ENCODE data around the gene SCGB1C1.

SCGB1C1 gene

GRCh38 chr11:207863-208180 is 14.9 kb downstream of the SCGB1C1 start:
- no peaks in the 10 kb centered on the region for H3K36me3 ChIP-seq (ENCODE audit: low read length)
- TF ChIP-seq EZH2phosphoT487 (conservative IDR thresholded peaks at IDR 0.05; ENCODE audit: low read length) (no peak), CTCF (IDR thresholded peaks at IDR 0.05; ENCODE audit: insufficient read depth, low read length, poor library complexity, severe bottlenecking) (no peak)
- no peaks in the 10 kb centered on the region for H3K9me2 ChIP-seq (replicated peaks; ENCODE audit: insufficient read depth, low read length)
- no peaks in the 10 kb centered on the region; the same call in 1 of the 2 replicates for H4K20me1 ChIP-seq (ENCODE audit: low read depth, low read length)
- no peaks in the 10 kb centered on the region for H3K9me3 ChIP-seq (ENCODE audit: insufficient read depth, low read length)
- peak overlapping the region; percentile 80 for H3K9ac ChIP-seq (ENCODE audit: low read length)
- no peaks in the 10 kb centered on the region for H3K27me3 ChIP-seq (ENCODE audit: low read length)
- H3K27ac ChIP-seq (ENCODE audit: low read depth, low read length) = peak overlapping the region; percentile 94
- peak overlapping the region; percentile 74 for H3K4me3 ChIP-seq (ENCODE audit: insufficient read depth, low read length, poor library complexity, severe bottlenecking)
- peaks cover 30% of the 10 kb centered on the region for H3K79me2 ChIP-seq (ENCODE audit: insufficient read depth, low read length)
- H3K4me2 ChIP-seq (ENCODE audit: low read depth, low read length, poor library complexity, severe bottlenecking) = peak overlapping the region; percentile 69
- peaks cover 9% of the 10 kb centered on the region for H3F3A ChIP-seq (ENCODE audit: insufficient read depth)
- H2AFZ ChIP-seq (ENCODE audit: low read depth, low read length, severe bottlenecking) = peak overlapping the region; percentile 21

GRCh38 chr11:208181-208916 is 15.5 kb downstream of the SCGB1C1 start:
- Histone ChIP-seq H3K9me2 (replicated peaks; ENCODE audit: insufficient read depth, low read length) (no peaks in the 10 kb centered on the region), H3K27ac (ENCODE audit: low read depth, low read length) (peak overlapping the region; percentile 94), H3K9ac (ENCODE audit: low read length) (peak overlapping the region; percentile 80), H3K27me3 (ENCODE audit: low read length) (no peaks in the 10 kb centered on the region), H2AFZ (ENCODE audit: low read depth, low read length, severe bottlenecking) (peak overlapping the region; percentile 21), H3K4me3 (ENCODE audit: insufficient read depth, low read length, poor library complexity, severe bottlenecking) (peak overlapping the region; percentile 74), H3K9me3 (ENCODE audit: insufficient read depth, low read length) (no peaks in the 10 kb centered on the region), H4K20me1 (ENCODE audit: low read depth, low read length) (no peaks in the 10 kb centered on the region; the same call in 1 of the 2 replicates), H3K4me2 (ENCODE audit: low read depth, low read length, poor library complexity, severe bottlenecking) (peak overlapping the region; percentile 69), H3K36me3 (ENCODE audit: low read length) (no peaks in the 10 kb centered on the region), H3K79me2 (ENCODE audit: insufficient read depth, low read length) (peaks cover 30% of the 10 kb centered on the region), H3F3A (ENCODE audit: insufficient read depth) (peaks cover 9% of the 10 kb centered on the region)
- TF ChIP-seq EZH2phosphoT487 (conservative IDR thresholded peaks at IDR 0.05; ENCODE audit: low read length) = no peak
- no peak for TF ChIP-seq CTCF (IDR thresholded peaks at IDR 0.05; ENCODE audit: insufficient read depth, low read length, poor library complexity, severe bottlenecking)

- Histone ChIP-seq H3K79me2 (ENCODE audit: insufficient read depth, low read length) (peaks cover 30% of the 10 kb centered on the region), H3K27ac (ENCODE audit: low read depth, low read length) (peak overlapping the region; percentile 94), H4K20me1 (ENCODE audit: low read depth, low read length) (no peaks in the 10 kb centered on the region; the same call in 1 of the 2 replicates)
These were observed 16.0 kb downstream of the SCGB1C1 start for GRCh38 chr11:208917-209260.

More at GRCh38 chr11:208917-209260, 16.0 kb downstream of the SCGB1C1 start:
- Histone ChIP-seq H3K27me3 (ENCODE audit: low read length) (no peaks in the 10 kb centered on the region), H3F3A (ENCODE audit: insufficient read depth) (peaks cover 9% of the 10 kb centered on the region), H3K9me3 (ENCODE audit: insufficient read depth, low read length) (no peaks in the 10 kb centered on the region), H3K9me2 (replicated peaks; ENCODE audit: insufficient read depth, low read length) (no peaks in the 10 kb centered on the region), H3K9ac (ENCODE audit: low read length) (peak overlapping the region; percentile 80), H3K4me2 (ENCODE audit: low read depth, low read length, poor library complexity, severe bottlenecking) (peak overlapping the region; percentile 69), H3K4me3 (ENCODE audit: insufficient read depth, low read length, poor library complexity, severe bottlenecking) (peak overlapping the region; percentile 74), H3K36me3 (ENCODE audit: low read length) (no peaks in the 10 kb centered on the region), H2AFZ (ENCODE audit: low read depth, low read length, severe bottlenecking) (no peak overlapping the region)
- TF ChIP-seq CTCF (IDR thresholded peaks at IDR 0.05; ENCODE audit: insufficient read depth, low read length, poor library complexity, severe bottlenecking) (no peak), EZH2phosphoT487 (conservative IDR thresholded peaks at IDR 0.05; ENCODE audit: low read length) (no peak)
